ENCODE results near the gene MRTFA. TPM values are rescaled to one million over a fixed set of nuclear protein-coding genes. Genes with fewer than 3 reads are reported as not detected.

The MRTFA gene
- total and polyA plus RNA-seq, 8 donors = 22.5 to 58.0 (median 26.5) TPM

- H3K36me3 ChIP-seq = peaks cover 0 to 6% of the 10 kb centered on the region in 2 donors
- no peaks in the 10 kb centered on the region for H3K27me3 ChIP-seq
- H3K9me3 ChIP-seq = no peaks in the 10 kb centered on the region
- H3K4me3 ChIP-seq = no peak overlapping the region
- intact Hi-C loops (cut with DNase I) = no loop called here
- peak overlapping the region in 1 of 2 donors; percentile 2 for H3K27ac ChIP-seq
- DNase-seq (no peak), ATAC-seq (no peak)
- peaks cover 28 to 84% of the 10 kb centered on the region in 2 donors for H3K4me1 ChIP-seq
- no peak for TF ChIP-seq CTCF (IDR thresholded peaks at IDR 0.05)
These were observed 183.6 kb downstream of the MRTFA start for GRCh38 chr22:40452730-40453487.

GRCh38 chr22:40451210-40451609 is 185.3 kb downstream of the MRTFA start:
- Histone ChIP-seq H3K4me1 (peaks cover 30 to 86% of the 10 kb centered on the region in 2 donors), H3K36me3 (peaks cover 0 to 6% of the 10 kb centered on the region in 2 donors), H3K27ac (no peak overlapping the region), H3K27me3 (no peaks in the 10 kb centered on the region), H3K9me3 (no peaks in the 10 kb centered on the region), H3K4me3 (no peak overlapping the region)
- DNase-seq = no peak
- no peak for TF ChIP-seq CTCF (IDR thresholded peaks at IDR 0.05)
- no peak for ATAC-seq
- intact Hi-C loops (cut with DNase I) = no loop called here

GRCh38 chr22:40450616-40451015 is 185.9 kb downstream of the MRTFA start:
- Histone ChIP-seq H3K4me1 (peaks cover 30 to 87% of the 10 kb centered on the region in 2 donors), H3K27me3 (no peaks in the 10 kb centered on the region), H3K9me3 (no peaks in the 10 kb centered on the region), H3K27ac (no peak overlapping the region), H3K36me3 (peaks cover 0 to 6% of the 10 kb centered on the region in 2 donors), H3K4me3 (no peak overlapping the region)
- intact Hi-C loops (cut with DNase I) = no loop called here
- ATAC-seq = no peak
- no peak for DNase-seq
- no peak for TF ChIP-seq CTCF (IDR thresholded peaks at IDR 0.05)

- intact Hi-C loops (cut with DNase I) = no loop called here
- no peak for DNase-seq
- Histone ChIP-seq H3K27ac (peak overlapping the region; percentile 21 to 50), H3K4me1 (peaks cover 30 to 96% of the 10 kb centered on the region in 2 donors), H3K4me3 (no peak overlapping the region), H3K9me3 (no peaks in the 10 kb centered on the region), H3K36me3 (peaks cover 0 to 3% of the 10 kb centered on the region in 2 donors), H3K27me3 (no peaks in the 10 kb centered on the region)
- TF ChIP-seq CTCF (IDR thresholded peaks at IDR 0.05) = no peak
- no peak for ATAC-seq
These were observed 186.9 kb downstream of the MRTFA start for GRCh38 chr22:40449676-40450035.

GRCh38 chr22:40446203-40446602 is 190.3 kb downstream of the MRTFA start:
- Histone ChIP-seq H3K9me3 (no peaks in the 10 kb centered on the region), H3K27ac (peak overlapping the region in 1 of 2 donors; percentile 72), H3K4me3 (no peak overlapping the region), H3K36me3 (no peaks in the 10 kb centered on the region), H3K27me3 (no peaks in the 10 kb centered on the region), H3K4me1 (peaks cover 27 to 99% of the 10 kb centered on the region in 2 donors)
- ATAC-seq = peak; percentile 56
- no peak for DNase-seq
- no peak for TF ChIP-seq CTCF (IDR thresholded peaks at IDR 0.05)
- intact Hi-C loops (cut with DNase I) = no loop called here

Data from left lung (tissue), 10 donors.